CD14-positive monocyte (primary cell): Measurements from ENCODE around the gene SLC32A1. TPM values are rescaled to one million over a fixed set of nuclear protein-coding genes. Genes with fewer than 3 reads are reported as not detected.

Experiments used
- DNase-seq, 3 donors: peaks; one replicate each; pipeline ENCODE4 v3.0.0-alpha.2; 2011 to 2022
- H2AFZ ChIP-seq: 2 replicates; pipeline ENCODE4 v1.6.0; 2012; ENCODE audit warnings: mild to moderate bottlenecking, low read depth, low read length, inconsistent platforms; ENCODE audit not compliant: insufficient read depth, poor library complexity, severe bottlenecking
- H3K27ac ChIP-seq, 2 donors: 1 replicate in 1 of 2; 2 replicates in 1 of 2; pipeline ENCODE4 v1.5.1; 2012 to 2013; ENCODE audit warnings: low read length in 2 of 2, control low read depth in 1 of 2, inconsistent platforms in 1 of 2, low read depth in 1 of 2, mild to moderate bottlenecking in 1 of 2
- H3K27me3 ChIP-seq, 2 donors: one replicate each; pipeline versions ENCODE4 v1.6.0 to v1.6.1; 2011 to 2013; ENCODE audit warnings: low read length in 2 of 2; ENCODE audit not compliant: control insufficient read depth in 2 of 2, insufficient read depth in 2 of 2
- H3K36me3 ChIP-seq, 2 donors: replicated peaks in 1 of 2; 1 replicate in 1 of 2; 2 replicates in 1 of 2; pipeline versions ENCODE4 v1.5.1 to v1.6.1; 2012 to 2013; ENCODE audit warnings: low read length in 2 of 2, control low read depth in 1 of 2, inconsistent platforms in 1 of 2, mild to moderate bottlenecking in 1 of 2; ENCODE audit not compliant: insufficient read depth in 2 of 2, control insufficient read depth in 1 of 2
- H3K4me1 ChIP-seq, 2 donors: 1 replicate in 1 of 2; 2 replicates in 1 of 2; pipeline versions ENCODE4 v1.5.1 to v1.6.1; 2012 to 2013; ENCODE audit warnings: low read length in 2 of 2, control low read depth in 1 of 2, inconsistent platforms in 1 of 2, mild to moderate bottlenecking in 1 of 2, moderate library complexity in 1 of 2; ENCODE audit not compliant: insufficient read depth in 2 of 2, control insufficient read depth in 1 of 2
- H3K4me2 ChIP-seq: replicated peaks from 2 replicates; pipeline ENCODE3; 2012; ENCODE audit warnings: low read length, moderate library complexity, mild to moderate bottlenecking; ENCODE audit not compliant: poor library complexity, severe bottlenecking; ENCODE audit errors: extremely low read depth
- H3K4me3 ChIP-seq, 3 experiments: fragments of 200-600 bp in 1 of 3; sonication (generic) in 1 of 3; replicated peaks in 1 of 3; 1 replicate in 2 of 3; 2 replicates in 1 of 3; pipeline ENCODE4 v1.5.1; 2011 to 2013; ENCODE audit warnings: low read length in 3 of 3, mild to moderate bottlenecking in 3 of 3, control low read depth in 2 of 3, low read depth in 2 of 3, inconsistent platforms in 1 of 3, moderate library complexity in 1 of 3
- H3K79me2 ChIP-seq: 2 replicates; pipeline ENCODE4 v1.6.0; 2012; ENCODE audit warnings: mild to moderate bottlenecking, control low read depth, inconsistent platforms, low read length, moderate library complexity; ENCODE audit not compliant: insufficient read depth
- H3K9ac ChIP-seq: 2 replicates; pipeline ENCODE4 v1.6.0; 2017; ENCODE audit warnings: low read length, mild to moderate bottlenecking; ENCODE audit not compliant: insufficient read depth, poor library complexity, severe bottlenecking
- H3K9me3 ChIP-seq, 2 donors: replicated peaks in 1 of 2; 1 replicate in 1 of 2; 2 replicates in 1 of 2; pipeline versions ENCODE4 v1.5.1 to v1.6.1; 2012 to 2013; ENCODE audit warnings: low read length in 2 of 2, control low read depth in 1 of 2; ENCODE audit not compliant: control insufficient read depth in 1 of 2, insufficient read depth in 1 of 2
- H4K20me1 ChIP-seq: 2 replicates; pipeline ENCODE4 v1.6.0; 2012; ENCODE audit warnings: mild to moderate bottlenecking, low read length, control low read depth, moderate library complexity; ENCODE audit not compliant: insufficient read depth
- H3K27ac Mint-ChIP-seq, 7 donors: one replicate each; pipeline ENCODE4 v1.8.0; 2020; ENCODE audit warnings: mild to moderate bottlenecking in 7 of 7, mixed read lengths in 7 of 7, moderate library complexity in 6 of 7, inconsistent platforms in 2 of 7
- H3K27me3 Mint-ChIP-seq, 3 donors: one replicate each; pipeline ENCODE4 v1.8.0; 2021 to 2022; ENCODE audit warnings: low read depth in 3 of 3, mild to moderate bottlenecking in 3 of 3, mixed read lengths in 3 of 3, moderate library complexity in 3 of 3, inconsistent platforms in 1 of 3
- H3K36me3 Mint-ChIP-seq, 2 donors: one replicate each; pipeline ENCODE4 v1.8.0; 2020; ENCODE audit warnings: mixed read lengths in 2 of 2, inconsistent platforms in 1 of 2, mild to moderate bottlenecking in 1 of 2
- H3K4me1 Mint-ChIP-seq: one replicate; pipeline ENCODE4 v1.8.0; 2020; ENCODE audit warnings: mild to moderate bottlenecking, mixed read lengths
- H3K4me3 Mint-ChIP-seq, 2 donors: one replicate each; pipeline ENCODE4 v1.8.0; 2020; ENCODE audit warnings: mild to moderate bottlenecking in 2 of 2, mixed read lengths in 2 of 2, moderate library complexity in 1 of 2
- H3K9me3 Mint-ChIP-seq, 7 donors: one replicate each; pipeline ENCODE4 v1.8.0; 2020 to 2022; ENCODE audit warnings: mixed read lengths in 7 of 7, mild to moderate bottlenecking in 6 of 7, moderate library complexity in 6 of 7, inconsistent platforms in 2 of 7
- CTCF ChIP-seq: fragments of 200-600 bp; IDR thresholded peaks from one replicate; pipeline ENCODE4 v1.8.0; 2022; ENCODE audit warnings: antibody characterized with exemption, mild to moderate bottlenecking
- WGBS: methylation state at CpG from one replicate; pipeline ENCODE4 v1.1.5; 2013; ENCODE audit warnings: missing lambda C conversion rate; ENCODE audit not compliant: insufficient coverage; 5-methylcytosine and 5-hydroxymethylcytosine counted together
- intact Hi-C, 2 donors: fragments of 100-400 bp; cut with micrococcal nuclease; formaldehyde crosslinking; loops; one replicate each; pipeline versions ENCODE4 v1.15.0 to v1.15.1; 2023
- polyA plus RNA-seq, 3 donors: library from polyadenylated mRNA; depleted of rRNA in 1 of 3; unstranded in 2 of 3; stranded (reverse) in 1 of 3; fragments of 300-500 nt in 2 of 3; fragments of >200 nt in 1 of 3; fragmentation: Illumina TruSeq in 2 of 3; gene quantifications; 1 replicate in 2 of 3; 2 replicates in 1 of 3; pipeline ENCODE4 v1.2.3, GENCODE V29; 2012 to 2021

The SLC32A1 gene
- polyA plus RNA-seq, 3 donors = not detected

- Histone ChIP-seq H3K4me3 (no peak overlapping the region), H3K4me2 (no peak overlapping the region), H3K9me3 (peaks cover 5 to 64% of the 10 kb centered on the region in 2 donors), H2AFZ (no peak overlapping the region), H3K9ac (no peak overlapping the region), H3K36me3 (no peaks in the 10 kb centered on the region), H4K20me1 (no peaks in the 10 kb centered on the region), H3K4me1 (peaks cover 11 to 12% of the 10 kb centered on the region in 2 donors), H3K79me2 (no peaks in the 10 kb centered on the region), H3K27ac (no peak overlapping the region), H3K27me3 (peaks cover 77 to 98% of the 10 kb centered on the region in 2 donors)
- intact Hi-C loops = no loop called here
- no peak for TF ChIP-seq CTCF
- Mint-ChIP-seq H3K9me3 (peaks cover 0 to 50% (median 21%) of the 10 kb centered on the region in 7 donors), H3K36me3 (peaks cover 3 to 22% of the 10 kb centered on the region in 2 donors), H3K27me3 (peaks cover 91 to 98% (median 98%) of the 10 kb centered on the region in 3 donors), H3K4me1 (peaks cover 54% of the 10 kb centered on the region), H3K4me3 (peak overlapping the region in 1 of 2 donors; percentile 88), H3K27ac (no peak overlapping the region)
- WGBS = 11% methylated on average over 46 of the region's 46 CpGs
- DNase-seq = no peak
Observed at GRCh38 chr20:38727607-38728190, 3.4 kb downstream of the SLC32A1 start.

GRCh38 chr20:38728191-38728781 is 4.0 kb downstream of the SLC32A1 start:
- Mint-ChIP-seq H3K36me3 (peaks cover 3 to 20% of the 10 kb centered on the region in 2 donors), H3K4me3 (peak overlapping the region in 1 of 2 donors; percentile 88), H3K9me3 (peaks cover 0 to 49% (median 21%) of the 10 kb centered on the region in 7 donors), H3K4me1 (peaks cover 49% of the 10 kb centered on the region), H3K27ac (no peak overlapping the region), H3K27me3 (peaks cover 91 to 98% (median 97%) of the 10 kb centered on the region in 3 donors)
- Histone ChIP-seq H3K79me2 (no peaks in the 10 kb centered on the region), H3K4me2 (no peak overlapping the region), H3K4me3 (no peak overlapping the region), H3K9ac (no peak overlapping the region), H2AFZ (no peak overlapping the region), H3K9me3 (peaks cover 5 to 61% of the 10 kb centered on the region in 2 donors), H3K4me1 (peaks cover 8 to 12% of the 10 kb centered on the region in 2 donors), H4K20me1 (no peaks in the 10 kb centered on the region), H3K27ac (no peak overlapping the region), H3K27me3 (peaks cover 81 to 98% of the 10 kb centered on the region in 2 donors), H3K36me3 (no peaks in the 10 kb centered on the region)
- intact Hi-C loops = no loop called here
- 5% methylated on average over 45 of the region's 56 CpGs for WGBS
- no peak for DNase-seq
- TF ChIP-seq CTCF = no peak
